Smooth muscle cell (in vitro differentiated cells): ENCODE data around the gene MOV10L1. TPM values are rescaled to one million over a fixed set of nuclear protein-coding genes. Genes with fewer than 3 reads are reported as not detected.

Experiments
- DNase-seq: peaks from one replicate; lab custom pipeline; 2025; ENCODE audit not compliant: unreplicated experiment; lab: John Stamatoyannopoulos, UW
- H2AFZ ChIP-seq: fragments of 200-600 bp; sonication (generic); 2 replicates; pipeline ENCODE4 v1.6.0; 2016; ENCODE audit warnings: antibody characterized with exemption, low read depth, mild to moderate bottlenecking
- H3F3A ChIP-seq: fragments of 200-600 bp; sonication (generic); 2 replicates; pipeline ENCODE4 v1.6.0; 2017; ENCODE audit warnings: antibody characterized with exemption, low read depth
- H3K27ac ChIP-seq: fragments of 200-600 bp; sonication (generic); 2 replicates; pipeline ENCODE4 v1.5.1; 2016; ENCODE audit warnings: low read depth, mild to moderate bottlenecking
- H3K27me3 ChIP-seq: fragments of 200-600 bp; sonication (generic); 2 replicates; pipeline ENCODE4 v1.6.1; 2016; ENCODE audit warnings: low read depth, mild to moderate bottlenecking
- H3K36me3 ChIP-seq: fragments of 200-600 bp; sonication (generic); 2 replicates; pipeline ENCODE4 v1.5.1; 2016; ENCODE audit warnings: low read depth
- H3K4me1 ChIP-seq: fragments of 200-600 bp; sonication (generic); 2 replicates; pipeline ENCODE4 v1.5.1; 2016; ENCODE audit warnings: low read depth
- H3K4me2 ChIP-seq: fragments of 200-600 bp; sonication (generic); 2 replicates; pipeline ENCODE4 v1.6.0; 2016; ENCODE audit warnings: mild to moderate bottlenecking
- H3K4me3 ChIP-seq: fragments of 200-600 bp; sonication (generic); 2 replicates; pipeline ENCODE4 v1.5.1; 2016; ENCODE audit warnings: mild to moderate bottlenecking
- H3K79me2 ChIP-seq: fragments of 200-600 bp; sonication (generic); 2 replicates; pipeline ENCODE4 v1.6.0; 2016; ENCODE audit warnings: low read depth, mild to moderate bottlenecking
- H3K9ac ChIP-seq: fragments of 200-600 bp; sonication (generic); 2 replicates; pipeline ENCODE4 v1.6.0; 2016; ENCODE audit warnings: low read depth
- H3K9me3 ChIP-seq: fragments of 200-600 bp; sonication (generic); replicated peaks from 2 replicates; pipeline ENCODE4 v1.5.1; 2016; ENCODE audit warnings: low read depth
- H4K20me1 ChIP-seq: fragments of 200-600 bp; sonication (generic); 2 replicates; pipeline ENCODE4 v1.6.0; 2016; ENCODE audit warnings: low read depth
- CTCF ChIP-seq: fragments of 200-600 bp; sonication (generic); IDR thresholded peaks from 2 replicates; pipeline ENCODE4 v1.5.1; 2017; ENCODE audit warnings: borderline replicate concordance, mild to moderate bottlenecking, antibody characterized with exemption; ENCODE audit not compliant: insufficient read depth, poor library complexity, severe bottlenecking
- WGBS: methylation state at CpG from one replicate; pipeline ENCODE4 v1.1.7; 2016; ENCODE audit warnings: low lambda C conversion rate; 5-methylcytosine and 5-hydroxymethylcytosine counted together
- polyA plus RNA-seq: library from polyadenylated mRNA; unstranded; fragments of >200 nt; fragmentation: Nextera tagmentation; extraction: Ambion mirVana; gene quantifications from 2 replicates; pipeline ENCODE4 v1.2.1, GENCODE V29; 2016
- total RNA-seq: library from RNA; depleted of rRNA; stranded (reverse); fragments of >200 nt; gene quantifications from 2 replicates; pipeline ENCODE4 v1.2.3, GENCODE V29; 2014

MOV10L1 gene
- total and polyA plus RNA-seq, 2 experiments from 2014 or later = 0.10 to 0.85 TPM

- no peaks in the 10 kb centered on the region for H3F3A ChIP-seq
Observed at GRCh38 chr22:50044485-50045118, 45.2 kb upstream of the MOV10L1 start.

GRCh38 chr22:50045211-50046018, 44.4 kb upstream of the MOV10L1 start:
- no peaks in the 10 kb centered on the region for H3K4me1 ChIP-seq
- no peak for TF ChIP-seq CTCF
- no peak for DNase-seq
- H3K9ac ChIP-seq = no peak overlapping the region
- no peaks in the 10 kb centered on the region for H3K9me3 ChIP-seq
- no peak overlapping the region for H3K4me3 ChIP-seq
- no peak overlapping the region for H3K4me2 ChIP-seq
- H3K27me3 ChIP-seq = no peaks in the 10 kb centered on the region
- no peaks in the 10 kb centered on the region for H3K36me3 ChIP-seq
- no peaks in the 10 kb centered on the region for H3K79me2 ChIP-seq
- no peak overlapping the region for H2AFZ ChIP-seq
- no peaks in the 10 kb centered on the region for H3F3A ChIP-seq
- 90% methylated on average over 35 of the region's 35 CpGs for WGBS
- H4K20me1 ChIP-seq = no peaks in the 10 kb centered on the region
- H3K27ac ChIP-seq = no peak overlapping the region

More at GRCh38 chr22:50044485-50045118, 45.2 kb upstream of the MOV10L1 start:
- no peak for DNase-seq
- H3K9me3 ChIP-seq = no peaks in the 10 kb centered on the region
- no peak overlapping the region for H3K4me2 ChIP-seq
- H2AFZ ChIP-seq = no peak overlapping the region
- 90% methylated on average over 30 of the region's 30 CpGs for WGBS
- no peak overlapping the region for H3K27ac ChIP-seq
- H3K4me1 ChIP-seq = no peaks in the 10 kb centered on the region
- TF ChIP-seq CTCF = no peak
- H3K9ac ChIP-seq = no peak overlapping the region
- H3K27me3 ChIP-seq = no peaks in the 10 kb centered on the region
- H3K36me3 ChIP-seq = no peaks in the 10 kb centered on the region
- no peaks in the 10 kb centered on the region for H4K20me1 ChIP-seq
- no peaks in the 10 kb centered on the region for H3K79me2 ChIP-seq
- no peak overlapping the region for H3K4me3 ChIP-seq

- no peak for TF ChIP-seq CTCF
- Histone ChIP-seq H3F3A (no peaks in the 10 kb centered on the region), H3K79me2 (no peaks in the 10 kb centered on the region), H3K27me3 (no peaks in the 10 kb centered on the region), H3K36me3 (no peaks in the 10 kb centered on the region), H3K4me1 (no peaks in the 10 kb centered on the region), H3K9me3 (no peaks in the 10 kb centered on the region), H3K9ac (no peak overlapping the region), H3K4me2 (no peak overlapping the region), H3K4me3 (no peak overlapping the region), H4K20me1 (no peaks in the 10 kb centered on the region), H3K27ac (no peak overlapping the region), H2AFZ (no peak overlapping the region)
- WGBS = 90% methylated on average over 19 of the region's 19 CpGs
- no peak for DNase-seq
Observed at GRCh38 chr22:50046019-50046415, 43.8 kb upstream of the MOV10L1 start.
